ENCODE data around the gene KLF12.

The KLF12 gene

GRCh38 chr13:74134777-74135325, 647 bp upstream of the KLF12 start:
- no peak for DNase-seq

- DNase-seq = peak; percentile 91
These were observed 475 bp downstream of the KLF12 start for GRCh38 chr13:74133657-74134201.

- DNase-seq = peak; percentile 80
These were observed 1.2 kb downstream of the KLF12 start for GRCh38 chr13:74132776-74133656.

GRCh38 chr13:74132152-74132775, 1.9 kb downstream of the KLF12 start:
- DNase-seq = no peak

GRCh38 chr13:74131227-74131626, 3.0 kb downstream of the KLF12 start:
- DNase-seq = no peak

- peak; percentile 64 for DNase-seq
These were observed 4.6 kb downstream of the KLF12 start for GRCh38 chr13:74129500-74130191.

- no peak for DNase-seq
These were observed 5.9 kb downstream of the KLF12 start for GRCh38 chr13:74128156-74128767.

- no peak for DNase-seq
These were observed 15.9 kb downstream of the KLF12 start for GRCh38 chr13:74118328-74118727.

- no peak for DNase-seq
These were observed 16.9 kb downstream of the KLF12 start for GRCh38 chr13:74117207-74117705.

- DNase-seq = no peak
These were observed 19.1 kb downstream of the KLF12 start for GRCh38 chr13:74115133-74115532.

- no peak for DNase-seq
These were observed 19.6 kb downstream of the KLF12 start for GRCh38 chr13:74114641-74115040.

- no peak for DNase-seq
These were observed 20.0 kb downstream of the KLF12 start for GRCh38 chr13:74114202-74114601.

- no peak for DNase-seq
These were observed 22.0 kb downstream of the KLF12 start for GRCh38 chr13:74111901-74112824.

- no peak for DNase-seq
These were observed 22.8 kb downstream of the KLF12 start for GRCh38 chr13:74111399-74111798.

- no peak for DNase-seq
These were observed 24.2 kb downstream of the KLF12 start for GRCh38 chr13:74110053-74110452.

GRCh38 chr13:74107598-74107997, 26.6 kb downstream of the KLF12 start:
- DNase-seq = no peak

- no peak for DNase-seq
These were observed 28.3 kb downstream of the KLF12 start for GRCh38 chr13:74105871-74106270.

GRCh38 chr13:74104661-74105275, 29.4 kb downstream of the KLF12 start:
- DNase-seq = no peak

- DNase-seq = no peak
These were observed 30.1 kb downstream of the KLF12 start for GRCh38 chr13:74103970-74104555.

- DNase-seq = no peak
These were observed 31.0 kb downstream of the KLF12 start for GRCh38 chr13:74103196-74103595.

Data from activated CD8-positive, alpha-beta memory T cell treated with anti-CD3 and anti-CD28 coated beads for 24 hours (primary cell).